Endothelial cell of umbilical vein (primary cell): ENCODE measurements around the gene EFNA5. TPM values are rescaled to one million over a fixed set of nuclear protein-coding genes. Genes with fewer than 3 reads are reported as not detected.

Experiments
- BruUV-seq: library from RNA; stranded (reverse); fragments of 400-500 nt; replicated peaks from 2 replicates; lab custom pipeline; 2021; lab: Mats Ljungman, UMichigan
- CTCF ChIA-PET: fragments of 300-600, 350-600 bp; sonication (Branson Sonifier 250); formaldehyde crosslinking; loops from one replicate; lab custom pipeline; 2021; ENCODE audit warnings: antibody characterized with exemption, inconsistent platforms; lab: Charles Lee
- POLR2A ChIA-PET: fragments of 300-600, 350-600 bp; sonication (Branson Sonifier 250); formaldehyde crosslinking; loops from one replicate; lab custom pipeline; 2021; ENCODE audit warnings: antibody characterized with exemption, inconsistent platforms; lab: Charles Lee
- DNase-seq: peaks from one replicate; pipeline ENCODE4 v3.0.0-alpha.2; 2011; ENCODE audit warnings: low read depth, low spot score
- FAIRE-seq: peaks from 2 replicates; lab custom pipeline; 2011; peaks lifted over from hg19 to GRCh38; lab: Jason Lieb, UNC
- H2AFZ ChIP-seq: 2 replicates; pipeline ENCODE4 v1.6.0; 2012; ENCODE audit warnings: low read depth, low read length, control low read depth, inconsistent platforms
- H3K27ac ChIP-seq: 2 replicates; pipeline ENCODE4 v1.5.1; 2011; ENCODE audit warnings: low read depth, mild to moderate bottlenecking, control low read depth, low read length, moderate library complexity; ENCODE audit not compliant: insufficient read depth
- H3K27me3 ChIP-seq, 2 experiments: 2 replicates each; pipeline versions ENCODE4 v1.6.0 to v1.6.1; 2011; ENCODE audit warnings: low read length in 2 of 2, mixed read lengths in 1 of 2; ENCODE audit not compliant: control insufficient read depth in 2 of 2, insufficient read depth in 2 of 2
- H3K36me3 ChIP-seq, 2 experiments: 2 replicates in 1 of 2; 3 replicates in 1 of 2; pipeline ENCODE4 v1.5.1; 2011; ENCODE audit warnings: low read length in 2 of 2, mild to moderate bottlenecking in 1 of 2, moderate library complexity in 1 of 2; ENCODE audit not compliant: control insufficient read depth in 2 of 2, insufficient read depth in 2 of 2; ENCODE audit errors: extremely low read depth in 1 of 2
- H3K4me1 ChIP-seq: 3 replicates; pipeline ENCODE4 v1.5.1; 2011; ENCODE audit warnings: mild to moderate bottlenecking, low read length; ENCODE audit not compliant: control insufficient read depth, insufficient read depth; ENCODE audit errors: extremely low read depth
- H3K4me2 ChIP-seq: 2 replicates; pipeline ENCODE4 v1.6.1; 2011; ENCODE audit warnings: low read length, control low read depth, mixed read lengths; ENCODE audit not compliant: insufficient read depth
- H3K4me3 ChIP-seq, 3 experiments: fragments of 200-600 bp in 1 of 3; sonication (generic), shearing (Covaris generic) in 1 of 3; replicated peaks in 1 of 3; 2 replicates each; pipeline ENCODE4 v1.5.1; 2011 to 2016; ENCODE audit warnings: control low read depth in 3 of 3, low read length in 3 of 3, mild to moderate bottlenecking in 2 of 3, inconsistent platforms in 1 of 3, low read depth in 1 of 3, moderate library complexity in 1 of 3; ENCODE audit not compliant: insufficient read depth in 1 of 3
- H3K79me2 ChIP-seq: 2 replicates; pipeline ENCODE4 v1.6.0; 2012; ENCODE audit warnings: low read length, inconsistent platforms; ENCODE audit not compliant: control insufficient read depth, insufficient read depth
- H3K9ac ChIP-seq: replicated peaks from 2 replicates; pipeline ENCODE3; 2011; ENCODE audit warnings: low read length, control low read depth; ENCODE audit not compliant: insufficient read depth; ENCODE audit errors: extremely low read depth
- H3K9me1 ChIP-seq: replicated peaks from 3 replicates; pipeline ENCODE4 v1.6.0; 2011; ENCODE audit warnings: mild to moderate bottlenecking, low read length; ENCODE audit not compliant: control insufficient read depth, insufficient read depth; ENCODE audit errors: extremely low read depth
- H3K9me3 ChIP-seq: replicated peaks from 2 replicates; pipeline ENCODE4 v1.5.1; 2012; ENCODE audit warnings: low read length, inconsistent platforms; ENCODE audit not compliant: control insufficient read depth, insufficient read depth
- H4K20me1 ChIP-seq: replicated peaks from 2 replicates; pipeline ENCODE3; 2011; ENCODE audit warnings: mild to moderate bottlenecking, low read length; ENCODE audit not compliant: control insufficient read depth, insufficient read depth; ENCODE audit errors: extremely low read depth
- EZH2 ChIP-seq: IDR thresholded peaks from 2 replicates; pipeline ENCODE4 v1.6.1; 2012; ENCODE audit warnings: borderline replicate concordance, low read depth, mild to moderate bottlenecking, moderate library complexity, low read length, inconsistent platforms; ENCODE audit not compliant: severe bottlenecking
- FOS ChIP-seq: IDR thresholded peaks from 2 replicates; pipeline ENCODE4 v1.6.1; 2011; ENCODE audit warnings: mild to moderate bottlenecking, low read length, moderate library complexity, borderline replicate concordance; ENCODE audit not compliant: insufficient read depth
- GATA2 ChIP-seq: IDR thresholded peaks from 2 replicates; pipeline ENCODE4 v1.7.0; 2011; ENCODE audit warnings: low read depth, mild to moderate bottlenecking, moderate library complexity, mixed read lengths, low read length; ENCODE audit not compliant: insufficient read length, insufficient read depth
- JUN ChIP-seq: IDR thresholded peaks from 2 replicates; pipeline ENCODE4 v1.6.1; 2011; ENCODE audit warnings: borderline replicate concordance, low read depth; ENCODE audit not compliant: insufficient read length, insufficient read depth
- MYC ChIP-seq: IDR thresholded peaks from one replicate; pipeline ENCODE4 v1.6.1; 2011; ENCODE audit warnings: mild to moderate bottlenecking, low read depth, low read length
- POLR2A ChIP-seq: IDR thresholded peaks from 2 replicates; pipeline ENCODE4 v1.6.1; 2012; ENCODE audit warnings: low read depth, mild to moderate bottlenecking, control low read depth, low read length
- POLR2AphosphoS5 ChIP-seq: IDR thresholded peaks from 2 replicates; pipeline ENCODE4 v1.6.1; 2012; ENCODE audit warnings: low read depth, mild to moderate bottlenecking, control low read depth, low read length, moderate library complexity; ENCODE audit not compliant: insufficient read depth
- dilution Hi-C: fragments of 300-500 bp; cut with MboI; formaldehyde crosslinking; loops from one replicate; pipeline ENCODE4 v1.15.0; 2019; ENCODE audit warnings: low sequenced_read_pairs; ENCODE audit not compliant: extremely low pct_ligation_motif_present
- intact Hi-C: fragments of 100-400 bp; cut with micrococcal nuclease; formaldehyde crosslinking; loops from one replicate; pipeline ENCODE4 v1.10.0; 2022
- polyA plus RNA-seq, 4 experiments: library from polyadenylated mRNA; depleted of rRNA in 3 of 4; stranded (reverse) in 3 of 4; unstranded in 1 of 4; fragments of >200 nt; gene quantifications; 2 replicates each; pipeline versions ENCODE4 v1.2.1 to v1.2.3, GENCODE V29; 2011 to 2012; ENCODE audit warnings: missing spikeins in 1 of 4
- total RNA-seq: library from RNA; stranded (reverse); gene quantifications from 2 replicates; pipeline ENCODE4 v1.2.3, GENCODE V29; 2021
- TF ChIP-seq, protein P1 (sequence below), 2 donors: IDR thresholded peaks; 1 replicate in 1 of 2; 2 replicates in 1 of 2; pipeline ENCODE4 v1.5.1; 2011; ENCODE audit warnings: low read length in 2 of 2, mild to moderate bottlenecking in 2 of 2, moderate library complexity in 2 of 2, control low read depth in 1 of 2, inconsistent platforms in 1 of 2, low read depth in 1 of 2; ENCODE audit not compliant: insufficient read depth in 1 of 2; ENCODE audit errors: extremely low read depth in 1 of 2
- TF ChIP-seq, protein P2 (sequence below): IDR thresholded peaks from 2 replicates; pipeline ENCODE4 v1.6.1; 2011; ENCODE audit not compliant: insufficient read depth, insufficient read length

The EFNA5 gene
- total and polyA plus RNA-seq, 2 donors (not counting 3 experiments of a cell fraction or from before 2014, with no cell fraction given), result 13.6 to 22.1 TPM

GRCh38 chr5:107594253-107595045, 76.3 kb downstream of the EFNA5 start:
- dilution Hi-C loops, result no loop called here
- FAIRE-seq (no peak), DNase-seq (no peak)
- POLR2A ChIA-PET, result no interaction called here
- Histone ChIP-seq H3K27me3 (no peaks in the 10 kb centered on the region), H3K4me2 (no peak overlapping the region), H3K4me3 (no peak overlapping the region), H3K36me3 (no peaks in the 10 kb centered on the region), H3K9me1 (no peaks in the 10 kb centered on the region), H3K9ac (no peak overlapping the region), H3K27ac (no peak overlapping the region), H3K9me3 (no peaks in the 10 kb centered on the region), H2AFZ (no peak overlapping the region), H3K79me2 (no peaks in the 10 kb centered on the region), H3K4me1 (peaks cover 8% of the 10 kb centered on the region), H4K20me1 (no peaks in the 10 kb centered on the region)
- CTCF ChIA-PET, result interaction anchor here (1.0 kb wide), 2 partner anchors 22 to 23 kb away, joined by 3 to 5 read pairs; no protein-coding TSS in a partner anchor
- BruUV-seq, result no TSS peak
- intact Hi-C loops, result no loop called here
- TF ChIP-seq POLR2A, result no peak
- no peak for TF ChIP-seq FOS
- TF ChIP-seq, protein P1, sequence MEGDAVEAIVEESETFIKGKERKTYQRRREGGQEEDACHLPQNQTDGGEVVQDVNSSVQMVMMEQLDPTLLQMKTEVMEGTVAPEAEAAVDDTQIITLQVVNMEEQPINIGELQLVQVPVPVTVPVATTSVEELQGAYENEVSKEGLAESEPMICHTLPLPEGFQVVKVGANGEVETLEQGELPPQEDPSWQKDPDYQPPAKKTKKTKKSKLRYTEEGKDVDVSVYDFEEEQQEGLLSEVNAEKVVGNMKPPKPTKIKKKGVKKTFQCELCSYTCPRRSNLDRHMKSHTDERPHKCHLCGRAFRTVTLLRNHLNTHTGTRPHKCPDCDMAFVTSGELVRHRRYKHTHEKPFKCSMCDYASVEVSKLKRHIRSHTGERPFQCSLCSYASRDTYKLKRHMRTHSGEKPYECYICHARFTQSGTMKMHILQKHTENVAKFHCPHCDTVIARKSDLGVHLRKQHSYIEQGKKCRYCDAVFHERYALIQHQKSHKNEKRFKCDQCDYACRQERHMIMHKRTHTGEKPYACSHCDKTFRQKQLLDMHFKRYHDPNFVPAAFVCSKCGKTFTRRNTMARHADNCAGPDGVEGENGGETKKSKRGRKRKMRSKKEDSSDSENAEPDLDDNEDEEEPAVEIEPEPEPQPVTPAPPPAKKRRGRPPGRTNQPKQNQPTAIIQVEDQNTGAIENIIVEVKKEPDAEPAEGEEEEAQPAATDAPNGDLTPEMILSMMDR (IDR thresholded peaks at IDR 0.05; ENCODE audit: extremely low read depth in 1 of 2, insufficient read depth in 1 of 2, low read depth in 1 of 2, low read length in 2 of 2), result no peak
- TF ChIP-seq EZH2, result no peak
- TF ChIP-seq, protein P2, sequence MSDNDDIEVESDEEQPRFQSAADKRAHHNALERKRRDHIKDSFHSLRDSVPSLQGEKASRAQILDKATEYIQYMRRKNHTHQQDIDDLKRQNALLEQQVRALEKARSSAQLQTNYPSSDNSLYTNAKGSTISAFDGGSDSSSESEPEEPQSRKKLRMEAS, result no peak
- no peak for TF ChIP-seq JUN
- TF ChIP-seq POLR2AphosphoS5, result no peak
- no peak for TF ChIP-seq GATA2
- no peak for TF ChIP-seq MYC
